ENCODE measurements around the gene TMEM18.

GRCh38 chr2:641872-642815, 35.1 kb downstream of the TMEM18 start:
- TF ChIP-seq CTCF (IDR thresholded peaks at IDR 0.05) (no peak), POLR2AphosphoS5 (IDR thresholded peaks at IDR 0.05) (no peak), POLR2A (IDR thresholded peaks at IDR 0.05; ENCODE audit: low read depth) (no peak)

Data from esophagus muscularis mucosa (tissue), 3 donors.